Neuronal stem cell (in vitro differentiated cells): ENCODE results near the gene TIAL1.

ENCODE experiments used
- DNase-seq: peaks from one replicate; pipeline ENCODE4 v3.0.0-alpha.2; 2013; ENCODE audit warnings: low spot score
- H2AFZ ChIP-seq: one replicate; pipeline ENCODE4 v1.6.1; 2013; ENCODE audit warnings: mild to moderate bottlenecking, low read length, inconsistent platforms
- H2AK5ac ChIP-seq: 2 replicates; pipeline ENCODE4 v1.6.1; 2013; ENCODE audit warnings: low read depth, mild to moderate bottlenecking, inconsistent platforms, low read length, moderate library complexity, mixed read lengths
- H2BK120ac ChIP-seq: 2 replicates; pipeline ENCODE4 v1.6.1; 2013; ENCODE audit warnings: low read depth, mild to moderate bottlenecking, inconsistent platforms, low read length, moderate library complexity, mixed read lengths
- H2BK12ac ChIP-seq: one replicate; pipeline ENCODE4 v1.6.1; 2013; ENCODE audit warnings: low read length, inconsistent platforms
- H2BK15ac ChIP-seq: 2 replicates; pipeline ENCODE4 v1.6.1; 2013; ENCODE audit warnings: mild to moderate bottlenecking, low read length, inconsistent platforms, mixed read lengths
- H2BK5ac ChIP-seq: one replicate; pipeline ENCODE4 v1.6.1; 2013; ENCODE audit warnings: inconsistent platforms, mild to moderate bottlenecking, low read length, moderate library complexity
- H3K14ac ChIP-seq: one replicate; pipeline ENCODE4 v1.6.1; 2013; ENCODE audit warnings: low read length, inconsistent platforms
- H3K18ac ChIP-seq: 2 replicates; pipeline ENCODE4 v1.6.1; 2013; ENCODE audit warnings: low read length, inconsistent platforms
- H3K23ac ChIP-seq: 2 replicates; pipeline ENCODE4 v1.6.1; 2013; ENCODE audit warnings: low read depth, mild to moderate bottlenecking, mixed read lengths, low read length, inconsistent platforms; ENCODE audit not compliant: poor library complexity
- H3K27ac ChIP-seq: replicated peaks from 3 replicates; pipeline ENCODE4 v1.5.1; 2013; ENCODE audit warnings: low read length, inconsistent platforms
- H3K27me3 ChIP-seq, 3 experiments: 2 replicates each; pipeline ENCODE4 v1.6.1; 2013; ENCODE audit warnings: low read length in 3 of 3, mild to moderate bottlenecking in 2 of 3, inconsistent platforms in 1 of 3, low read depth in 1 of 3, mixed read lengths in 1 of 3, moderate library complexity in 1 of 3; ENCODE audit not compliant: control insufficient read depth in 3 of 3, insufficient read depth in 3 of 3
- H3K36me3 ChIP-seq, 2 donors: replicated peaks in 1 of 2; 2 replicates each; pipeline ENCODE4 v1.6.1; 2013; ENCODE audit warnings: low read length in 2 of 2; ENCODE audit not compliant: control insufficient read depth in 2 of 2, insufficient read depth in 2 of 2
- H3K4ac ChIP-seq: 2 replicates; pipeline ENCODE4 v1.6.1; 2013; ENCODE audit warnings: inconsistent platforms, mild to moderate bottlenecking, low read length, moderate library complexity
- H3K4me1 ChIP-seq, 2 donors: 1 replicate in 1 of 2; 2 replicates in 1 of 2; pipeline ENCODE4 v1.6.1; 2013; ENCODE audit warnings: low read length in 2 of 2, low read depth in 1 of 2; ENCODE audit not compliant: control insufficient read depth in 2 of 2, insufficient read depth in 1 of 2
- H3K4me2 ChIP-seq: one replicate; pipeline ENCODE4 v1.6.1; 2013; ENCODE audit warnings: mild to moderate bottlenecking, low read length, inconsistent platforms; ENCODE audit not compliant: insufficient read depth, poor library complexity, severe bottlenecking
- H3K4me3 ChIP-seq, 2 donors: 2 replicates each; pipeline ENCODE4 v1.5.1; 2013; ENCODE audit warnings: low read length in 2 of 2, mild to moderate bottlenecking in 2 of 2, inconsistent platforms in 1 of 2, moderate library complexity in 1 of 2
- H3K79me1 ChIP-seq: one replicate; pipeline ENCODE4 v1.6.1; 2013; ENCODE audit warnings: low read depth, mild to moderate bottlenecking, inconsistent platforms, low read length, moderate library complexity
- H3K9ac ChIP-seq: one replicate; pipeline ENCODE4 v1.6.1; 2013; ENCODE audit warnings: mild to moderate bottlenecking, low read depth, low read length, inconsistent platforms; ENCODE audit not compliant: poor library complexity
- H3K9me3 ChIP-seq, 2 donors: replicated peaks in 1 of 2; 2 replicates each; pipeline versions ENCODE3 to v1.6.1; 2013; ENCODE audit warnings: low read length in 2 of 2, mild to moderate bottlenecking in 2 of 2, inconsistent platforms in 1 of 2, low read depth in 1 of 2, mixed read lengths in 1 of 2, moderate library complexity in 1 of 2; ENCODE audit not compliant: control insufficient read depth in 2 of 2, insufficient read depth in 1 of 2
- H4K8ac ChIP-seq: one replicate; pipeline ENCODE4 v1.6.1; 2013; ENCODE audit warnings: low read depth, mild to moderate bottlenecking, inconsistent platforms, low read length, moderate library complexity
- H4K91ac ChIP-seq: one replicate; pipeline ENCODE4 v1.6.1; 2013; ENCODE audit warnings: low read length, low read depth, mild to moderate bottlenecking, inconsistent platforms; ENCODE audit not compliant: poor library complexity
- WGBS, 2 donors: extraction: QIAGEN DNeasy Blood & Tissue Kit; methylation state at CpG; one replicate each; pipeline ENCODE4 v1.1.7; 2013; ENCODE audit warnings: missing lambda C conversion rate in 2 of 2, mixed read lengths in 1 of 2; ENCODE audit not compliant: insufficient read length in 2 of 2, insufficient replicate concordance in 1 of 2; ENCODE audit errors: extremely low coverage in 2 of 2; 5-methylcytosine and 5-hydroxymethylcytosine counted together

TIAL1 gene

GRCh38 chr10:119537953-119538630, 58.7 kb downstream of the TIAL1 start:
- Histone ChIP-seq H3K4ac (no peak overlapping the region), H3K4me1 (peaks cover 1 to 9% of the 10 kb centered on the region in 2 donors), H2BK5ac (no peak overlapping the region), H2BK15ac (no peak overlapping the region), H3K23ac (no peak overlapping the region), H3K4me3 (no peak overlapping the region), H2AFZ (no peak overlapping the region), H4K91ac (no peak overlapping the region), H3K9me3 (no peaks in the 10 kb centered on the region), H3K14ac (no peak overlapping the region), H3K36me3 (no peaks in the 10 kb centered on the region), H3K27me3 (peaks cover 10 to 58% (median 24%) of the 10 kb centered on the region in 3 experiments), H4K8ac (no peak overlapping the region), H3K18ac (peak overlapping the region; percentile 33), H3K4me2 (no peak overlapping the region), H2BK120ac (no peak overlapping the region), H3K9ac (peak overlapping the region; percentile 24), H3K27ac (no peak overlapping the region), H2AK5ac (no peak overlapping the region), H3K79me1 (peaks cover 2% of the 10 kb centered on the region), H2BK12ac (no peak overlapping the region)
- DNase-seq = no peak
- WGBS, 2 donors = no CpG with 5 or more reads among the region's 5 CpGs

- Histone ChIP-seq H2AFZ (no peak overlapping the region), H3K36me3 (no peaks in the 10 kb centered on the region), H3K18ac (no peak overlapping the region), H2BK15ac (no peak overlapping the region), H3K9ac (no peak overlapping the region), H3K27ac (no peak overlapping the region), H3K4me2 (no peak overlapping the region), H3K14ac (no peak overlapping the region), H4K91ac (no peak overlapping the region), H2BK5ac (no peak overlapping the region), H3K23ac (peak overlapping the region; percentile 52), H2AK5ac (peak overlapping the region; percentile 79), H3K4me1 (peaks cover 1 to 5% of the 10 kb centered on the region in 2 donors), H2BK120ac (no peak overlapping the region), H4K8ac (no peak overlapping the region), H3K4me3 (no peak overlapping the region), H3K9me3 (no peaks in the 10 kb centered on the region), H2BK12ac (no peak overlapping the region), H3K79me1 (peaks cover 2% of the 10 kb centered on the region), H3K4ac (no peak overlapping the region), H3K27me3 (peaks cover 3 to 43% (median 16%) of the 10 kb centered on the region in 3 experiments)
- WGBS, 2 donors = no CpG with 5 or more reads among the region's 9 CpGs
- DNase-seq = no peak
These were observed 60.2 kb downstream of the TIAL1 start for GRCh38 chr10:119536508-119537025.

- no peak overlapping the region for H2BK15ac ChIP-seq
- no peak overlapping the region for H3K4me2 ChIP-seq
- H3K14ac ChIP-seq = no peak overlapping the region
- no peak overlapping the region for H3K18ac ChIP-seq
- peaks cover 1 to 2% of the 10 kb centered on the region in 2 donors for H3K4me1 ChIP-seq
- no peak overlapping the region for H2BK5ac ChIP-seq
- H3K4me3 ChIP-seq = no peak overlapping the region
- H2AFZ ChIP-seq = no peak overlapping the region
- no peaks in the 10 kb centered on the region for H3K9me3 ChIP-seq
- H3K36me3 ChIP-seq = no peaks in the 10 kb centered on the region
- H3K27ac ChIP-seq = no peak overlapping the region
- no CpG with 5 or more reads among the region's 11 CpGs for WGBS, 2 donors
- DNase-seq = no peak
- no peak overlapping the region for H2BK12ac ChIP-seq
- no peak overlapping the region for H2BK120ac ChIP-seq
- H3K4ac ChIP-seq = no peak overlapping the region
- no peak overlapping the region for H4K91ac ChIP-seq
- peaks cover 2% of the 10 kb centered on the region for H3K79me1 ChIP-seq
- no peak overlapping the region for H4K8ac ChIP-seq
- H3K9ac ChIP-seq = no peak overlapping the region
- H3K23ac ChIP-seq = peak overlapping the region; percentile 52
- peaks cover 0 to 41% (median 10%) of the 10 kb centered on the region in 3 experiments for H3K27me3 ChIP-seq
- H2AK5ac ChIP-seq = peak overlapping the region; percentile 79
These were observed 60.8 kb downstream of the TIAL1 start for GRCh38 chr10:119535837-119536507.

- no peak overlapping the region for H4K8ac ChIP-seq
- H3K23ac ChIP-seq = no peak overlapping the region
- no CpG with 5 or more reads among the region's 3 CpGs for WGBS, 2 donors
- no peak overlapping the region for H2BK12ac ChIP-seq
- no peak overlapping the region for H3K4me2 ChIP-seq
- no peak overlapping the region for H2BK15ac ChIP-seq
- H3K79me1 ChIP-seq = peaks cover 2% of the 10 kb centered on the region
- peaks cover 0 to 41% (median 4%) of the 10 kb centered on the region in 3 experiments for H3K27me3 ChIP-seq
- H2AK5ac ChIP-seq = no peak overlapping the region
- no peaks in the 10 kb centered on the region for H3K36me3 ChIP-seq
- peaks cover 1 to 2% of the 10 kb centered on the region in 2 donors for H3K4me1 ChIP-seq
- H3K27ac ChIP-seq = no peak overlapping the region
- no peak overlapping the region for H3K18ac ChIP-seq
- no peaks in the 10 kb centered on the region for H3K9me3 ChIP-seq
- no peak overlapping the region for H3K14ac ChIP-seq
- H4K91ac ChIP-seq = no peak overlapping the region
- no peak overlapping the region for H2BK120ac ChIP-seq
- H2BK5ac ChIP-seq = no peak overlapping the region
- no peak overlapping the region for H3K9ac ChIP-seq
- DNase-seq = no peak
- no peak overlapping the region for H3K4ac ChIP-seq
- no peak overlapping the region for H3K4me3 ChIP-seq
- no peak overlapping the region for H2AFZ ChIP-seq
These were observed 61.5 kb downstream of the TIAL1 start for GRCh38 chr10:119535305-119535704.
